Measurements from ENCODE around the gene GSTO2. TPM values are rescaled to one million over a fixed set of nuclear protein-coding genes. Genes with fewer than 3 reads are reported as not detected.

Gene GSTO2
- total and polyA plus RNA-seq, 4 donors: 3.5 to 5.6 (median 4.4) TPM

DNA sequence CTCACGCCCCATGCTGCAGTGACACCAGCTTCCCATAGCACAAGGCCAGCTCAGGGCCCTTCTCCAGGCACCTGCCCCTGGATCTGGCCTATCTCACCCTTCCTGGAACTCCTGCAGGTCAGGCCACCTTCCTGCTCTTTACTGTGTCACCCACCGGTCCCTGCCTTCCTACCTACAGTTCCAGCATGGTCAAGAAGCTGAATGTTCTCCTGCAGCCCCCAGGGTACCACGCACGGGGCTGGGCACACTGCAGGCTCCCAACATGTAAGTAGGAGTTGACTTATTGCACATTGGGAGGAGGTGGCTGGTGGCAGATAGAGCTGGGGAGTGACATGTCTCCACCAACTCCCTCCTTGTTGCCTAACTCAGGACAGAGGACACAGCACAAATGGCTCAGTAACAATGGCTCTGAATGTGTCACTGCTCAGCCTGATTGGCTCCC, 54.8 kb downstream of the GSTO2 start:
- WGBS (ENCODE audit: insufficient coverage): 89% methylated on average over 2 of the region's 4 CpGs
- DNase-seq (ENCODE audit: low read depth in 4 of 6, low spot score in 6 of 6): no peak
- Histone ChIP-seq H3K36me3 (ENCODE audit: control insufficient read depth, insufficient read depth, low read length) (peaks cover 4% of the 10 kb centered on the region), H3K4me1 (ENCODE audit: control insufficient read depth, insufficient read depth, low read length) (peaks cover 84% of the 10 kb centered on the region), H3K4me3 (ENCODE audit: low read depth, low read length) (no peak overlapping the region), H3K27ac (ENCODE audit: low read depth, low read length) (no peak overlapping the region), H3K27me3 (ENCODE audit: control insufficient read depth, insufficient read depth, low read length) (no peaks in the 10 kb centered on the region), H3K9me3 (ENCODE audit: control insufficient read depth, insufficient read depth, low read length) (no peaks in the 10 kb centered on the region)

GRCh38 chr10:104324221-104324686, 55.3 kb downstream of the GSTO2 start:
- Histone ChIP-seq H3K27ac (ENCODE audit: low read depth, low read length) (no peak overlapping the region), H3K4me1 (ENCODE audit: control insufficient read depth, insufficient read depth, low read length) (peaks cover 84% of the 10 kb centered on the region), H3K36me3 (ENCODE audit: control insufficient read depth, insufficient read depth, low read length) (peaks cover 4% of the 10 kb centered on the region), H3K9me3 (ENCODE audit: control insufficient read depth, insufficient read depth, low read length) (no peaks in the 10 kb centered on the region), H3K4me3 (ENCODE audit: low read depth, low read length) (no peak overlapping the region), H3K27me3 (ENCODE audit: control insufficient read depth, insufficient read depth, low read length) (no peaks in the 10 kb centered on the region)
- WGBS (ENCODE audit: insufficient coverage): 60% methylated on average over 2 of the region's 9 CpGs
- no peak for DNase-seq (ENCODE audit: low read depth in 4 of 6, low spot score in 6 of 6)

- H3K4me1 ChIP-seq (ENCODE audit: control insufficient read depth, insufficient read depth, low read length): peaks cover 86% of the 10 kb centered on the region
- no peak for DNase-seq (ENCODE audit: low read depth in 4 of 6, low spot score in 6 of 6)
- H3K27me3 ChIP-seq (ENCODE audit: control insufficient read depth, insufficient read depth, low read length): no peaks in the 10 kb centered on the region
- peaks cover 4% of the 10 kb centered on the region for H3K36me3 ChIP-seq (ENCODE audit: control insufficient read depth, insufficient read depth, low read length)
- 92% methylated on average over 6 of the region's 10 CpGs for WGBS (ENCODE audit: insufficient coverage)
- H3K27ac ChIP-seq (ENCODE audit: low read depth, low read length): peak overlapping the region; percentile 12
- H3K4me3 ChIP-seq (ENCODE audit: low read depth, low read length): no peak overlapping the region
- H3K9me3 ChIP-seq (ENCODE audit: control insufficient read depth, insufficient read depth, low read length): no peaks in the 10 kb centered on the region
Measured at GRCh38 chr10:104324931-104325330, 55.9 kb downstream of the GSTO2 start.

- 78% methylated on average over 25 of the region's 28 CpGs for WGBS (ENCODE audit: insufficient coverage)
- Histone ChIP-seq H3K27ac (ENCODE audit: low read depth, low read length) (peak overlapping the region; percentile 12), H3K4me3 (ENCODE audit: low read depth, low read length) (no peak overlapping the region), H3K4me1 (ENCODE audit: control insufficient read depth, insufficient read depth, low read length) (peaks cover 87% of the 10 kb centered on the region), H3K27me3 (ENCODE audit: control insufficient read depth, insufficient read depth, low read length) (no peaks in the 10 kb centered on the region), H3K36me3 (ENCODE audit: control insufficient read depth, insufficient read depth, low read length) (peaks cover 4% of the 10 kb centered on the region), H3K9me3 (ENCODE audit: control insufficient read depth, insufficient read depth, low read length) (no peaks in the 10 kb centered on the region)
- no peak for DNase-seq (ENCODE audit: low read depth in 4 of 6, low spot score in 6 of 6)
Measured at GRCh38 chr10:104325436-104326435, 56.8 kb downstream of the GSTO2 start.

DNA sequence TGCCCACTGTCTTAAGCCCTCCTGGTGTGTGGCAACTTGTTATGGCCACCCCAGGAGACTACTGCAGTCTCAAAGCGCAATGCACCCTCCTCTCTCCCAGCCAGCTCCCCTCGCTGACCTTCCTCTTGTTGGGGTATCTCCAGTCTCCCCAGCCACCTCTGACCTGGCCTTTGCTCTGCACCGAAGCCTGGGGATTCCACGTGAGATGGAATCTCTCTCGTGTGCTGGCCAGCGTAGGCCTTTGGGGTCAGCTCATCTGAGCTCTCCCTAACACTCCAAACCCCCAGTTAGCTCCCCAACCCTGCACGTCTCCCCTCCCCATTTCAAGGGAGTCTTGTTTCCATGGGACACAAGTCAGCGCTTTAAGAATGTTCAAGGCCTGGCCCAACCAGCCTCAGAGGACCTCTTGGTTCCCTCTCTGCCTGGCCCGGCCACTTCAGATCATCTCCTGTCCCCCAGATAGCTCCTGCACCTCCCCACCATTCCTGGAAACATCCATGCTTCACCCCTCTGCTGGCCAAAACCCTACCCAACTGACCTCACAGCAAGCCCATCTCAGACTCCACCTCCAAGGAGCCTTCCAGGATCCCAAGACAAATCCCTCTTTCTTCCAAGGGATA, 58.1 kb downstream of the GSTO2 start:
- peaks cover 87% of the 10 kb centered on the region for H3K4me1 ChIP-seq (ENCODE audit: control insufficient read depth, insufficient read depth, low read length)
- DNase-seq (ENCODE audit: low read depth in 4 of 6, low spot score in 6 of 6): no peak
- no peaks in the 10 kb centered on the region for H3K27me3 ChIP-seq (ENCODE audit: control insufficient read depth, insufficient read depth, low read length)
- WGBS (ENCODE audit: insufficient coverage): 84% methylated on average over 9 of the region's 9 CpGs
- no peak overlapping the region for H3K27ac ChIP-seq (ENCODE audit: low read depth, low read length)
- H3K4me3 ChIP-seq (ENCODE audit: low read depth, low read length): no peak overlapping the region
- no peaks in the 10 kb centered on the region for H3K9me3 ChIP-seq (ENCODE audit: control insufficient read depth, insufficient read depth, low read length)
- H3K36me3 ChIP-seq (ENCODE audit: control insufficient read depth, insufficient read depth, low read length): peaks cover 4% of the 10 kb centered on the region

DNA sequence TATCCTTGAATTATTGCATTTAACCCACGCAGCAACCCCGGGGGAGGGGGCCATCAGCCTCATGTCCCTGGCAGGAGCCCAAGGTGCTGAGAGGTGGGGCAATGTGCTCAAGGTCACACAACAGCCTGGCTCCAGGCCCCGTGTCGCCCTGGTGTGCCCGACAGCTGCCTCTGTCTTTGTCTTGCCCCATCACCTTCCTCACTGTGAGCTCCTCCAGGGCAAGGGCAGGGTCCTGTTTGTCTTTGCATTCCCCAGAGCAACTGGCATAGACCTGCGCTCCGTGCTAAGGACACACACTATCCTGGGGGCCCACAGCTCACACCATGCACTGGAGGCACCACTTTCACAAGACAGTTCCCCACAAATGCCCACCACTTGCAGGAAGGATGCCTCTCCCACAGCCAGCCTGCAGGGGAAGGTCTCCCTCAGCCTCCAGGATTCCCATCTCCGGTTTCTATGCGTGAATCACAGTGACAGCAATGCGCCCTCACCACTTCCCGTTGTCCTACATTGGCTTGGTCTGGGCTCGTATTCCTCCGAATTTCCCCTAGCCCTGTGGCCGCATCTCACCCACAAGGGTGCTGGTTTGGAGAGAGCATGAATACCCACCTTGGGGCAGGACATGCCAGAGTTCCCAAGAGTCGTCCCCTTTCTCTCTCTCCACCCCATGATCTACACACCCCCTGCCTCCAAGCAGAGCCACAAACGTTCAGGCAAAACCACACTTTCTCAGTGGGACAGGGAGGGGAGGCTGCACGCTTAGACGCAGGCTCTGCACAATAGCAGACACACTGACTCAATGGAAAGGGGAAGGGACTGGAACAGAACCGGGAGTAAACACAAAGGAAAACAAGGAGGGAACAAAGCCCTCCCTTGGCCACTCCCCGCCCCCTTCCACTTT, 59.0 kb downstream of the GSTO2 start:
- peak in 2 of 6 donors; percentile 79 to 88 for DNase-seq (ENCODE audit: low read depth in 4 of 6, low spot score in 6 of 6)
- Histone ChIP-seq H3K27ac (ENCODE audit: low read depth, low read length) (peak overlapping the region; percentile 95), H3K9me3 (ENCODE audit: control insufficient read depth, insufficient read depth, low read length) (no peaks in the 10 kb centered on the region), H3K4me1 (ENCODE audit: control insufficient read depth, insufficient read depth, low read length) (peaks cover 78% of the 10 kb centered on the region), H3K4me3 (ENCODE audit: low read depth, low read length) (peak overlapping the region; percentile 9), H3K36me3 (ENCODE audit: control insufficient read depth, insufficient read depth, low read length) (peaks cover 4% of the 10 kb centered on the region), H3K27me3 (ENCODE audit: control insufficient read depth, insufficient read depth, low read length) (no peaks in the 10 kb centered on the region)
- WGBS (ENCODE audit: insufficient coverage): 35% methylated on average over 14 of the region's 20 CpGs

DNA sequence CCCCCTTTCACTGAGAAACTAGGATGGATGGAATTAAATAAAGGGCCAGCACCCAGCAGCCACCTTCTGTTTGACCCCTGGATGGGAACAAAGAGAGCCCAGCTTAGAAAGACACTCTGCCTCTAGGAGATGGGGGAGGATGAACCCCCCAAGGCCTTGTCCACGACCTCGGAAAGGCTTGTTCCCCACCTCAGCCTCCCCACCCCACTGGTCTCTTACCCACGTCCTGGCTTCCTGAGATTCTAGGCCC, 59.6 kb downstream of the GSTO2 start:
- no CpG with 5 or more reads among the region's 3 CpGs for WGBS (ENCODE audit: insufficient coverage)
- H3K4me1 ChIP-seq (ENCODE audit: control insufficient read depth, insufficient read depth, low read length): peaks cover 75% of the 10 kb centered on the region
- H3K27me3 ChIP-seq (ENCODE audit: control insufficient read depth, insufficient read depth, low read length): no peaks in the 10 kb centered on the region
- peaks cover 4% of the 10 kb centered on the region for H3K36me3 ChIP-seq (ENCODE audit: control insufficient read depth, insufficient read depth, low read length)
- peak overlapping the region; percentile 2 for H3K4me3 ChIP-seq (ENCODE audit: low read depth, low read length)
- H3K9me3 ChIP-seq (ENCODE audit: control insufficient read depth, insufficient read depth, low read length): no peaks in the 10 kb centered on the region
- H3K27ac ChIP-seq (ENCODE audit: low read depth, low read length): peak overlapping the region; percentile 95
- no peak for DNase-seq (ENCODE audit: low read depth in 4 of 6, low spot score in 6 of 6)

DNA sequence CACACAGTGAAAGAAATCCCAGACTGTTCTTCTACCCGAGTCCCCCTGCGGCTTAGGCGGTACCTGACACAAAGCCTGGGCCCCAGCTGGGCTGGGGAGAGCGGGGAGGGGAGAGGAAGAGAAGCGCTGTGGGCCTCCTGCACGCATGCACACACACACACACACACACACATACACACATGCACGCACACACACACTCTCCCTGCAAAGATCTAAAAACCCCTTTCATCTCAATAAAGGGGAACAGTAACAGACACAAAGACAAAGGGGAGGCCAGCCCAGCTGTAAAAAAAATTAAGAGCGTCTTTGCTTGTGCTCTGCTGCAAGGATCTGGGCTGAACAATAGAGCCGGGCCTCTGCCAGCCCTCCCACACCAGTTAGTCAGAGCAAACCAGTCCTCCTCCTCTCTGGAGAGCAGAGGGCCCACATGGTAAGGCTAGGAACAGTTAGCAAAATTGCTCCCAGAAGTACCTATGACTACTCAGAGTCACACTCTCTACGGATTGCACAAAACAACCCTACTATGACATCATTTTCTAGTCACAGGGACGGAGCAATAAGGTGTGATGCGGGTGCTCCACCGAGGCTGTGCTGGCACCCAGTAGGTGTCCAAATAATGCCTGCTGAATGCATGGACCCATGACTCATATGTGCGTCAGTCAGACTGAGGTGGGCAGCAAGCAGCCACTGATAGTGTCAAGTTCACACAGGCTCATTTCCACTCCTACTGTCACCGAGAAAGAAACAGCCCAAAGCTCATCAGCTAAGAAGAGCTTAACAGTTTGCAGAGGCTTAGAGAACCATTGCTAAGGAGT, 60.1 kb downstream of the GSTO2 start:
- 48% methylated on average over 8 of the region's 15 CpGs for WGBS (ENCODE audit: insufficient coverage)
- DNase-seq (ENCODE audit: low read depth in 4 of 6, low spot score in 6 of 6): peak in 2 of 6 donors; percentile 89 to 90
- Histone ChIP-seq H3K4me1 (ENCODE audit: control insufficient read depth, insufficient read depth, low read length) (peaks cover 75% of the 10 kb centered on the region), H3K27me3 (ENCODE audit: control insufficient read depth, insufficient read depth, low read length) (no peaks in the 10 kb centered on the region), H3K36me3 (ENCODE audit: control insufficient read depth, insufficient read depth, low read length) (peaks cover 4% of the 10 kb centered on the region), H3K9me3 (ENCODE audit: control insufficient read depth, insufficient read depth, low read length) (no peaks in the 10 kb centered on the region), H3K27ac (ENCODE audit: low read depth, low read length) (peak overlapping the region; percentile 95), H3K4me3 (ENCODE audit: low read depth, low read length) (peak overlapping the region; percentile 2)
